WTC11 (cell line): Measurements from ENCODE around the gene TMEM52. TPM values are rescaled to one million over a fixed set of nuclear protein-coding genes. Genes with fewer than 3 reads are reported as not detected.

ENCODE experiments used
- ATAC-seq: fragments of 200-7000 bp; cut with Tn5 transposase; 2 replicates; pipeline ENCODE4 v1.10.0; 2021; ENCODE audit warnings: mild to moderate bottlenecking, moderate library complexity
- CTCF ChIA-PET: fragments of 300-600 bp; sonication (Branson Sonifier 250); formaldehyde crosslinking; loops from one replicate; lab custom pipeline; 2021; ENCODE audit warnings: antibody characterized with exemption; lab: Charles Lee
- POLR2A ChIA-PET: fragments of 350-600 bp; sonication (Branson Sonifier 250); formaldehyde crosslinking; loops from one replicate; lab custom pipeline; 2021; ENCODE audit warnings: antibody characterized with exemption; lab: Charles Lee
- DNase-seq: peaks from one replicate; pipeline ENCODE4 v3.0.0; 2021; ENCODE audit warnings: low spot score
- H3K27ac Mint-ChIP-seq: 2 replicates; pipeline ENCODE4 v1.8.0; 2021; ENCODE audit warnings: mixed read lengths
- H3K27me3 Mint-ChIP-seq: 2 replicates; pipeline ENCODE4 v1.8.0; 2021; ENCODE audit warnings: low read depth, mild to moderate bottlenecking, moderate library complexity, mixed read lengths
- H3K36me3 Mint-ChIP-seq: 2 replicates; pipeline ENCODE4 v1.8.0; 2021; ENCODE audit warnings: mixed read lengths
- H3K4me1 Mint-ChIP-seq: 2 replicates; pipeline ENCODE4 v1.8.0; 2022; ENCODE audit warnings: mixed read lengths
- H3K4me3 Mint-ChIP-seq: 2 replicates; pipeline ENCODE4 v1.8.0; 2021; ENCODE audit warnings: mild to moderate bottlenecking, moderate library complexity, mixed read lengths
- H3K9me3 Mint-ChIP-seq: 2 replicates; pipeline ENCODE4 v1.8.0; 2021; ENCODE audit warnings: mixed read lengths
- CREM ChIP-seq: sonication (generic); formaldehyde crosslinking; IDR thresholded peaks from 2 replicates; pipeline ENCODE4 v1.8.1; 2022; ENCODE audit warnings: mild to moderate bottlenecking, missing genetic modification reagents, moderate library complexity
- EMX1 ChIP-seq: fragments of 250-450 bp; sonication (Bioruptor Pico); IDR thresholded peaks from 2 replicates; pipeline ENCODE4 v1.8.0; 2021; ENCODE audit warnings: mild to moderate bottlenecking
- ETV6 ChIP-seq: sonication (generic); formaldehyde crosslinking; IDR thresholded peaks from 2 replicates; pipeline ENCODE4 v1.8.1; 2022; ENCODE audit warnings: mild to moderate bottlenecking, missing genetic modification reagents
- IRF2 ChIP-seq: sonication (generic); formaldehyde crosslinking; IDR thresholded peaks from 2 replicates; pipeline ENCODE4 v1.8.0; 2022; ENCODE audit warnings: low read depth, missing genetic modification reagents, borderline replicate concordance
- ZNF121 ChIP-seq: sonication (generic); formaldehyde crosslinking; IDR thresholded peaks from 2 replicates; pipeline ENCODE4 v1.8.0; 2023; ENCODE audit warnings: missing genetic modification reagents
- ZNF219 ChIP-seq: sonication (generic); formaldehyde crosslinking; IDR thresholded peaks from 2 replicates; pipeline ENCODE4 v1.8.0; 2023; ENCODE audit warnings: missing genetic modification reagents, mild to moderate bottlenecking, borderline replicate concordance
- ZNF232 ChIP-seq: sonication (generic); formaldehyde crosslinking; IDR thresholded peaks from 2 replicates; pipeline ENCODE4 v1.8.0; 2022; ENCODE audit warnings: mild to moderate bottlenecking, missing genetic modification reagents
- ZNF671 ChIP-seq: fragments of 250-450 bp; sonication (Bioruptor Pico); IDR thresholded peaks from 2 replicates; pipeline ENCODE4 v1.8.0; 2021; ENCODE audit warnings: mild to moderate bottlenecking
- total RNA-seq: library from RNA; stranded (reverse); gene quantifications from 3 replicates; pipeline ENCODE4 v1.2.3, GENCODE V29; 2021
- TF ChIP-seq, protein P1 (sequence below): sonication (generic); formaldehyde crosslinking; IDR thresholded peaks from 2 replicates; pipeline ENCODE4 v1.8.0; 2022; ENCODE audit warnings: mild to moderate bottlenecking, missing genetic modification reagents
- TF ChIP-seq, protein P2 (sequence below): sonication (generic); formaldehyde crosslinking; IDR thresholded peaks from 2 replicates; pipeline ENCODE4 v1.8.0; 2023; ENCODE audit warnings: mild to moderate bottlenecking, missing genetic modification reagents
- TF ChIP-seq, protein P3 (sequence below): sonication (generic); formaldehyde crosslinking; IDR thresholded peaks from 2 replicates; pipeline ENCODE4 v1.8.0; 2022; ENCODE audit warnings: mild to moderate bottlenecking, missing genetic modification reagents
- TF ChIP-seq, protein P4 (sequence below): fragments of 250-450 bp; sonication (Bioruptor Pico); IDR thresholded peaks from 2 replicates; pipeline ENCODE4 v1.9.0; 2021; ENCODE audit warnings: mild to moderate bottlenecking, borderline replicate concordance
- TF ChIP-seq, protein P5 (sequence below): sonication (generic); formaldehyde crosslinking; IDR thresholded peaks from 2 replicates; pipeline ENCODE4 v1.8.1; 2023; ENCODE audit warnings: mild to moderate bottlenecking, missing genetic modification reagents, moderate library complexity
- TF ChIP-seq, protein P6 (sequence below): fragments of 250-450 bp; sonication (Bioruptor Pico); IDR thresholded peaks from 2 replicates; pipeline ENCODE4 v1.9.0; 2021; ENCODE audit warnings: moderate library complexity, mild to moderate bottlenecking, inconsistent platforms, borderline replicate concordance
- TF ChIP-seq, protein P7 (sequence below): sonication (generic); formaldehyde crosslinking; IDR thresholded peaks from 2 replicates; pipeline ENCODE4 v1.8.1; 2023; ENCODE audit warnings: mild to moderate bottlenecking, moderate library complexity, missing genetic modification reagents
- TF ChIP-seq, protein P8 (sequence below): fragments of 250-450 bp; sonication (Bioruptor Pico); IDR thresholded peaks from 2 replicates; pipeline ENCODE4 v1.8.0; 2021; ENCODE audit warnings: mild to moderate bottlenecking

The TMEM52 gene
- total RNA-seq, 1 experiment from 2014 or later, result 21.9 TPM

DNA sequence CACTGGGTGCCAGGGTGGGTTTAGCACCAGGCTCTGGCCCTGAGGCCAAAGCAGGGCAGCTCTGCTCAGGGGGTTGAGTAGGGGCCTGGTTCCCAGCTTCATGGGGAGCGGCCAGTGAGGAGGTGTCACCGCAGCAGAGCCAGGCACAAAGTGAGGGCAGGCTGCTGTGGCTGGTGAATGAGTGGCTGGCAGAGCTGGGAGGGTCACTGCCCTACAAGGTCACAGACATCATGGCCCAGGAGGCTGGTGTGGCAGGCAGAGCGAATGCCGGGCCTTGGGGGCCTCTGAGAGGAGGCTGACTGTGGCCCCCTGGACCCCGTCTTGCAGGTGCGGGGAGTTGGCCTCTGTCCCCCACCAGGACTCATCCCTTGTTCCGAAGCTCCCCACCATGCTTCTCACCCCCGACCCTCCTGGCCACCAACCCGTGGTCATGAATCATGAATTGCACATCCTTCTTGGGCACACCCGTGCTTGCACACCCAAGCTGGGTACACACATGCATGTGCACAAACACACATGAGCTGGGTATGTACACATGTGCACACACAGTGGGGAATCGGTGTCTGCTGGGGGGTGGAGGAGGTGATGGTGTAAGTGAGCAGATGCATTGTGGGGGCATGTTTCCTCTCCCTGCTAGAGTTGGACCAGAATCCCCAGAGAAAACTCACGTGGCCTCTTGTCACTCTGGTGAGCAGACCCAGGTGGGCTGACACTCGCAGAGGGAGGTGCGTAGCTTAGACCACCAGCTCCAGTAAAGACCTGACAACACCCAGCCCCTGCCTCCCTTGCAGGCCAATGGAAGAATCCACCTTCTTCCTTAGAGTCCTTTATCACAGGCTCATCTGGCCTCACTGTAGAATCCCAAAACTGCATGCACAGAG is 23.4 kb downstream of the TMEM52 start:
- ChIA-PET POLR2A (interaction anchor here (0.5 kb wide), 1 partner anchor 119 kb away, joined by 4 read pairs; no protein-coding TSS in a partner anchor), CTCF (interaction anchor here (1.1 to 3.6 kb wide), 5 partner anchors 10 to 154 kb away, joined by 3 to 28 read pairs (median 6); partner anchors contain the start of gene PRKCZ)
- H3K36me3 Mint-ChIP-seq, result no peaks in the 10 kb centered on the region
- TF ChIP-seq, protein P1, sequence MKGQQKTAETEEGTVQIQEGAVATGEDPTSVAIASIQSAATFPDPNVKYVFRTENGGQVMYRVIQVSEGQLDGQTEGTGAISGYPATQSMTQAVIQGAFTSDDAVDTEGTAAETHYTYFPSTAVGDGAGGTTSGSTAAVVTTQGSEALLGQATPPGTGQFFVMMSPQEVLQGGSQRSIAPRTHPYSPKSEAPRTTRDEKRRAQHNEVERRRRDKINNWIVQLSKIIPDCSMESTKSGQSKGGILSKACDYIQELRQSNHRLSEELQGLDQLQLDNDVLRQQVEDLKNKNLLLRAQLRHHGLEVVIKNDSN (CRISPR knock-in tag), result no peak
- TF ChIP-seq ZNF219 (CRISPR knock-in tag), result no peak
- TF ChIP-seq, protein P2, sequence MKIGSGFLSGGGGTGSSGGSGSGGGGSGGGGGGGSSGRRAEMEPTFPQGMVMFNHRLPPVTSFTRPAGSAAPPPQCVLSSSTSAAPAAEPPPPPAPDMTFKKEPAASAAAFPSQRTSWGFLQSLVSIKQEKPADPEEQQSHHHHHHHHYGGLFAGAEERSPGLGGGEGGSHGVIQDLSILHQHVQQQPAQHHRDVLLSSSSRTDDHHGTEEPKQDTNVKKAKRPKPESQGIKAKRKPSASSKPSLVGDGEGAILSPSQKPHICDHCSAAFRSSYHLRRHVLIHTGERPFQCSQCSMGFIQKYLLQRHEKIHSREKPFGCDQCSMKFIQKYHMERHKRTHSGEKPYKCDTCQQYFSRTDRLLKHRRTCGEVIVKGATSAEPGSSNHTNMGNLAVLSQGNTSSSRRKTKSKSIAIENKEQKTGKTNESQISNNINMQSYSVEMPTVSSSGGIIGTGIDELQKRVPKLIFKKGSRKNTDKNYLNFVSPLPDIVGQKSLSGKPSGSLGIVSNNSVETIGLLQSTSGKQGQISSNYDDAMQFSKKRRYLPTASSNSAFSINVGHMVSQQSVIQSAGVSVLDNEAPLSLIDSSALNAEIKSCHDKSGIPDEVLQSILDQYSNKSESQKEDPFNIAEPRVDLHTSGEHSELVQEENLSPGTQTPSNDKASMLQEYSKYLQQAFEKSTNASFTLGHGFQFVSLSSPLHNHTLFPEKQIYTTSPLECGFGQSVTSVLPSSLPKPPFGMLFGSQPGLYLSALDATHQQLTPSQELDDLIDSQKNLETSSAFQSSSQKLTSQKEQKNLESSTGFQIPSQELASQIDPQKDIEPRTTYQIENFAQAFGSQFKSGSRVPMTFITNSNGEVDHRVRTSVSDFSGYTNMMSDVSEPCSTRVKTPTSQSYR (CRISPR knock-in tag), result no peak
- no peak for TF ChIP-seq ZNF121
- TF ChIP-seq, protein P3, sequence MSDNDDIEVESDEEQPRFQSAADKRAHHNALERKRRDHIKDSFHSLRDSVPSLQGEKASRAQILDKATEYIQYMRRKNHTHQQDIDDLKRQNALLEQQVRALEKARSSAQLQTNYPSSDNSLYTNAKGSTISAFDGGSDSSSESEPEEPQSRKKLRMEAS (CRISPR knock-in tag), result no peak
- TF ChIP-seq, protein P4, sequence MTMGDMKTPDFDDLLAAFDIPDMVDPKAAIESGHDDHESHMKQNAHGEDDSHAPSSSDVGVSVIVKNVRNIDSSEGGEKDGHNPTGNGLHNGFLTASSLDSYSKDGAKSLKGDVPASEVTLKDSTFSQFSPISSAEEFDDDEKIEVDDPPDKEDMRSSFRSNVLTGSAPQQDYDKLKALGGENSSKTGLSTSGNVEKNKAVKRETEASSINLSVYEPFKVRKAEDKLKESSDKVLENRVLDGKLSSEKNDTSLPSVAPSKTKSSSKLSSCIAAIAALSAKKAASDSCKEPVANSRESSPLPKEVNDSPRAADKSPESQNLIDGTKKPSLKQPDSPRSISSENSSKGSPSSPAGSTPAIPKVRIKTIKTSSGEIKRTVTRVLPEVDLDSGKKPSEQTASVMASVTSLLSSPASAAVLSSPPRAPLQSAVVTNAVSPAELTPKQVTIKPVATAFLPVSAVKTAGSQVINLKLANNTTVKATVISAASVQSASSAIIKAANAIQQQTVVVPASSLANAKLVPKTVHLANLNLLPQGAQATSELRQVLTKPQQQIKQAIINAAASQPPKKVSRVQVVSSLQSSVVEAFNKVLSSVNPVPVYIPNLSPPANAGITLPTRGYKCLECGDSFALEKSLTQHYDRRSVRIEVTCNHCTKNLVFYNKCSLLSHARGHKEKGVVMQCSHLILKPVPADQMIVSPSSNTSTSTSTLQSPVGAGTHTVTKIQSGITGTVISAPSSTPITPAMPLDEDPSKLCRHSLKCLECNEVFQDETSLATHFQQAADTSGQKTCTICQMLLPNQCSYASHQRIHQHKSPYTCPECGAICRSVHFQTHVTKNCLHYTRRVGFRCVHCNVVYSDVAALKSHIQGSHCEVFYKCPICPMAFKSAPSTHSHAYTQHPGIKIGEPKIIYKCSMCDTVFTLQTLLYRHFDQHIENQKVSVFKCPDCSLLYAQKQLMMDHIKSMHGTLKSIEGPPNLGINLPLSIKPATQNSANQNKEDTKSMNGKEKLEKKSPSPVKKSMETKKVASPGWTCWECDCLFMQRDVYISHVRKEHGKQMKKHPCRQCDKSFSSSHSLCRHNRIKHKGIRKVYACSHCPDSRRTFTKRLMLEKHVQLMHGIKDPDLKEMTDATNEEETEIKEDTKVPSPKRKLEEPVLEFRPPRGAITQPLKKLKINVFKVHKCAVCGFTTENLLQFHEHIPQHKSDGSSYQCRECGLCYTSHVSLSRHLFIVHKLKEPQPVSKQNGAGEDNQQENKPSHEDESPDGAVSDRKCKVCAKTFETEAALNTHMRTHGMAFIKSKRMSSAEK (CRISPR knock-in tag), result no peak
- peaks cover 4% of the 10 kb centered on the region for H3K9me3 Mint-ChIP-seq
- H3K27me3 Mint-ChIP-seq, result no peaks in the 10 kb centered on the region; the same call in 1 of the 2 replicates
- peaks cover 27% of the 10 kb centered on the region for H3K4me1 Mint-ChIP-seq
- no peak overlapping the region for H3K27ac Mint-ChIP-seq
- no peak overlapping the region; the same call in 1 of the 2 replicates for H3K4me3 Mint-ChIP-seq
- DNase-seq, result no peak
- no peak for ATAC-seq

DNA sequence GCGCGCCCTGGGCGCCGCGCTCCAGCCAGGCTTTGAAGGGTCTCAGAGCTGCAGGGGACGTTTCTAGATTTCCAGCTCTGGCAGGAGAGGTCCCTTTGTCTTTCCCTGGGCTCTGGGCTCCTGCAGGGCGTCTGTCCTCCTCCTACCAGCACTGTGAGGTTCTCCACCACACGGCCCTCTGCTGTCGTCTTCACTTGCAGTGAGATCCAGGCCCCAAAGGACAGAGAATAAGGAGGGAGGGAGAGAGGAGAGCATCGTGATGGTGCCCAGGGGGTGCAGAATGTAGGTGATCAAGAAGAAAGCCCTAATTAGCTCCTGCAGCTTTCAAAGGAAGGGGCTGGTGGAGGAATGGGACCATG is 24.0 kb downstream of the TMEM52 start:
- H3K9me3 Mint-ChIP-seq, result peaks cover 4% of the 10 kb centered on the region
- H3K27ac Mint-ChIP-seq, result peak overlapping the region; percentile 47
- H3K4me3 Mint-ChIP-seq, result peak overlapping the region; percentile 4; the same call in 1 of the 2 replicates
- DNase-seq (no peak), ATAC-seq (no peak)
- no peaks in the 10 kb centered on the region; the same call in 1 of the 2 replicates for H3K27me3 Mint-ChIP-seq
- ChIA-PET POLR2A (no interaction called here), CTCF (interaction anchor here (0.7 to 3.6 kb wide), 5 partner anchors 11 to 155 kb away, joined by 3 to 28 read pairs (median 4); partner anchors contain the start of gene PRKCZ)
- no peaks in the 10 kb centered on the region for H3K36me3 Mint-ChIP-seq
- peaks cover 27% of the 10 kb centered on the region for H3K4me1 Mint-ChIP-seq
- TF ChIP-seq, protein P3 (CRISPR knock-in tag), result no peak
- TF ChIP-seq EMX1 (CRISPR knock-in tag) (no peak), IRF2 (CRISPR knock-in tag) (no peak), ZNF671 (CRISPR knock-in tag) (no peak), ETV6 (CRISPR knock-in tag) (no peak), ZNF232 (no peak), CREM (CRISPR knock-in tag) (no peak)
- TF ChIP-seq, protein P5, sequence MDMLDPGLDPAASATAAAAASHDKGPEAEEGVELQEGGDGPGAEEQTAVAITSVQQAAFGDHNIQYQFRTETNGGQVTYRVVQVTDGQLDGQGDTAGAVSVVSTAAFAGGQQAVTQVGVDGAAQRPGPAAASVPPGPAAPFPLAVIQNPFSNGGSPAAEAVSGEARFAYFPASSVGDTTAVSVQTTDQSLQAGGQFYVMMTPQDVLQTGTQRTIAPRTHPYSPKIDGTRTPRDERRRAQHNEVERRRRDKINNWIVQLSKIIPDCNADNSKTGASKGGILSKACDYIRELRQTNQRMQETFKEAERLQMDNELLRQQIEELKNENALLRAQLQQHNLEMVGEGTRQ (CRISPR knock-in tag), result no peak
- TF ChIP-seq, protein P6, sequence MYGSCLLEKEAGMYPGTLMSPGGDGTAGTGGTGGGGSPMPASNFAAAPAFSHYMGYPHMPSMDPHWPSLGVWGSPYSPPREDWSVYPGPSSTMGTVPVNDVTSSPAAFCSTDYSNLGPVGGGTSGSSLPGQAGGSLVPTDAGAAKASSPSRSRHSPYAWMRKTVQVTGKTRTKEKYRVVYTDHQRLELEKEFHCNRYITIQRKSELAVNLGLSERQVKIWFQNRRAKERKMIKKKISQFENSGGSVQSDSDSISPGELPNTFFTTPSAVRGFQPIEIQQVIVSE, result no peak
- TF ChIP-seq, protein P7, sequence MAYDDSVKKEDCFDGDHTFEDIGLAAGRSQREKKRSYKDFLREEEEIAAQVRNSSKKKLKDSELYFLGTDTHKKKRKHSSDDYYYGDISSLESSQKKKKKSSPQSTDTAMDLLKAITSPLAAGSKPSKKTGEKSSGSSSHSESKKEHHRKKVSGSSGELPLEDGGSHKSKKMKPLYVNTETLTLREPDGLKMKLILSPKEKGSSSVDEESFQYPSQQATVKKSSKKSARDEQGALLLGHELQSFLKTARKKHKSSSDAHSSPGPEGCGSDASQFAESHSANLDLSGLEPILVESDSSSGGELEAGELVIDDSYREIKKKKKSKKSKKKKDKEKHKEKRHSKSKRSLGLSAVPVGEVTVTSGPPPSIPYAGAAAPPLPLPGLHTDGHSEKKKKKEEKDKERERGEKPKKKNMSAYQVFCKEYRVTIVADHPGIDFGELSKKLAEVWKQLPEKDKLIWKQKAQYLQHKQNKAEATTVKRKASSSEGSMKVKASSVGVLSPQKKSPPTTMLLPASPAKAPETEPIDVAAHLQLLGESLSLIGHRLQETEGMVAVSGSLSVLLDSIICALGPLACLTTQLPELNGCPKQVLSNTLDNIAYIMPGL, result no peak
- TF ChIP-seq, protein P8, sequence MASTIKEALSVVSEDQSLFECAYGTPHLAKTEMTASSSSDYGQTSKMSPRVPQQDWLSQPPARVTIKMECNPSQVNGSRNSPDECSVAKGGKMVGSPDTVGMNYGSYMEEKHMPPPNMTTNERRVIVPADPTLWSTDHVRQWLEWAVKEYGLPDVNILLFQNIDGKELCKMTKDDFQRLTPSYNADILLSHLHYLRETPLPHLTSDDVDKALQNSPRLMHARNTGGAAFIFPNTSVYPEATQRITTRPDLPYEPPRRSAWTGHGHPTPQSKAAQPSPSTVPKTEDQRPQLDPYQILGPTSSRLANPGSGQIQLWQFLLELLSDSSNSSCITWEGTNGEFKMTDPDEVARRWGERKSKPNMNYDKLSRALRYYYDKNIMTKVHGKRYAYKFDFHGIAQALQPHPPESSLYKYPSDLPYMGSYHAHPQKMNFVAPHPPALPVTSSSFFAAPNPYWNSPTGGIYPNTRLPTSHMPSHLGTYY (CRISPR knock-in tag), result no peak
